ENCODE data around the gene ZFHX3.
"Not testable (repeated sequence)": the region's sequence is repeated elsewhere in the genome, so short reads cannot be mapped to it uniquely, and the experiment has no call there.

The ZFHX3 gene

DNA sequence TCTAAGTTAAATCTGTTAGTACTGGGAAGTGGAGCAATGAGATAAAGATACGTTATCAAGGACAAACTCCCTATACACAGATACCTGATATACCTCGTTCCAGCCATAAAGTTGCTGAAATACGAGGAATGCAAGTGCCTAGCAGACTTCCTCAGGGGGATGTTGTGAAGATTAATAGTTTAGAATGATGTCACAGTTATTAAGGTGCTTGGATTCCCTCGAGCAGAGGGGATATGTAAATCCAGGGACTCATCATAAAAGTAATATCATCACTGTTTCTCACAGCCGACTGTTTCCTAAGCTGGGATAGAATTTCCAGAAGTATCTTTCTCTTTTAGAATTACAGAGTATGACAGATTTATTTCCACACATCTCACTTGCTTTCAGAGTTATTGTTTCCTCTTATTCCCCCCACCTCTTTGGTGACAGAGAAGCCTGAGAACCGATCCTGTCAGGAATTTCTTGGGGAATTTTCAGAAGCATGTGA, 28.4 kb upstream of the ZFHX3 start:
- H2AFZ ChIP-seq (ENCODE audit: low read depth, low read length): no peak overlapping the region
- H3K36me3 ChIP-seq (replicated peaks; ENCODE audit: low read depth, low read length): no peaks in the 10 kb centered on the region
- TF ChIP-seq EZH2phosphoT487 (IDR thresholded peaks at IDR 0.05; ENCODE audit: low read depth): no peak
- TF ChIP-seq, protein P1, sequence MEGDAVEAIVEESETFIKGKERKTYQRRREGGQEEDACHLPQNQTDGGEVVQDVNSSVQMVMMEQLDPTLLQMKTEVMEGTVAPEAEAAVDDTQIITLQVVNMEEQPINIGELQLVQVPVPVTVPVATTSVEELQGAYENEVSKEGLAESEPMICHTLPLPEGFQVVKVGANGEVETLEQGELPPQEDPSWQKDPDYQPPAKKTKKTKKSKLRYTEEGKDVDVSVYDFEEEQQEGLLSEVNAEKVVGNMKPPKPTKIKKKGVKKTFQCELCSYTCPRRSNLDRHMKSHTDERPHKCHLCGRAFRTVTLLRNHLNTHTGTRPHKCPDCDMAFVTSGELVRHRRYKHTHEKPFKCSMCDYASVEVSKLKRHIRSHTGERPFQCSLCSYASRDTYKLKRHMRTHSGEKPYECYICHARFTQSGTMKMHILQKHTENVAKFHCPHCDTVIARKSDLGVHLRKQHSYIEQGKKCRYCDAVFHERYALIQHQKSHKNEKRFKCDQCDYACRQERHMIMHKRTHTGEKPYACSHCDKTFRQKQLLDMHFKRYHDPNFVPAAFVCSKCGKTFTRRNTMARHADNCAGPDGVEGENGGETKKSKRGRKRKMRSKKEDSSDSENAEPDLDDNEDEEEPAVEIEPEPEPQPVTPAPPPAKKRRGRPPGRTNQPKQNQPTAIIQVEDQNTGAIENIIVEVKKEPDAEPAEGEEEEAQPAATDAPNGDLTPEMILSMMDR (IDR thresholded peaks at IDR 0.05; ENCODE audit: low read depth, low read length): no peak
- no peaks in the 10 kb centered on the region for H3K9me3 ChIP-seq (ENCODE audit: insufficient read depth, low read length)
- no peak overlapping the region for H3K4me3 ChIP-seq (ENCODE audit: low read length)
- H4K20me1 ChIP-seq (ENCODE audit: insufficient read depth, low read length): no peaks in the 10 kb centered on the region
- no peaks in the 10 kb centered on the region for H3K79me2 ChIP-seq (ENCODE audit: low read length)
- no peak overlapping the region for H3K9ac ChIP-seq (ENCODE audit: low read length)
- no peak overlapping the region for H3K27ac ChIP-seq (ENCODE audit: low read length)
- peaks cover 3% of the 10 kb centered on the region; the same call in 1 of the 2 replicates for H3K4me1 ChIP-seq (ENCODE audit: low read length)
- H3K27me3 ChIP-seq (ENCODE audit: low read depth, low read length): peaks cover 4% of the 10 kb centered on the region; the same call in 1 of the 2 replicates
- no peak overlapping the region for H3K4me2 ChIP-seq (ENCODE audit: low read length)

GRCh38 chr16:73074382-73074781, 26.5 kb upstream of the ZFHX3 start:
- no peaks in the 10 kb centered on the region for H4K20me1 ChIP-seq (ENCODE audit: insufficient read depth, low read length)
- no peaks in the 10 kb centered on the region for H3K9me3 ChIP-seq (ENCODE audit: insufficient read depth, low read length)
- peaks cover 3% of the 10 kb centered on the region; the same call in 1 of the 2 replicates for H3K4me1 ChIP-seq (ENCODE audit: low read length)
- no peaks in the 10 kb centered on the region for H3K79me2 ChIP-seq (ENCODE audit: low read length)
- H3K27me3 ChIP-seq (ENCODE audit: low read depth, low read length): no peaks in the 10 kb centered on the region
- no peak overlapping the region for H3K27ac ChIP-seq (ENCODE audit: low read length)
- TF ChIP-seq, protein P1 (IDR thresholded peaks at IDR 0.05; ENCODE audit: low read depth, low read length): no peak
- TF ChIP-seq EZH2phosphoT487 (IDR thresholded peaks at IDR 0.05; ENCODE audit: low read depth): no peak
- H3K9ac ChIP-seq (ENCODE audit: low read length): no peak overlapping the region
- H3K4me3 ChIP-seq (ENCODE audit: low read length): no peak overlapping the region
- no peaks in the 10 kb centered on the region for H3K36me3 ChIP-seq (replicated peaks; ENCODE audit: low read depth, low read length)
- no peak overlapping the region for H2AFZ ChIP-seq (ENCODE audit: low read depth, low read length)
- H3K4me2 ChIP-seq (ENCODE audit: low read length): no peak overlapping the region

- not testable (repeated sequence) for H2AFZ ChIP-seq (ENCODE audit: low read depth, low read length); H3K9me3 ChIP-seq (ENCODE audit: insufficient read depth, low read length); H3K4me1 ChIP-seq (ENCODE audit: low read length); H3K27ac ChIP-seq (ENCODE audit: low read length); H3K4me3 ChIP-seq (ENCODE audit: low read length); H3K36me3 ChIP-seq (replicated peaks; ENCODE audit: low read depth, low read length); H3K4me2 ChIP-seq (ENCODE audit: low read length); H3K9ac ChIP-seq (ENCODE audit: low read length); H4K20me1 ChIP-seq (ENCODE audit: insufficient read depth, low read length); H3K79me2 ChIP-seq (ENCODE audit: low read length); H3K27me3 ChIP-seq (ENCODE audit: low read depth, low read length)
Observed at GRCh38 chr16:73072051-73072450, 24.1 kb upstream of the ZFHX3 start.

- no peaks in the 10 kb centered on the region for H3K9me3 ChIP-seq (ENCODE audit: insufficient read depth, low read length)
- H3K4me1 ChIP-seq (ENCODE audit: low read length): peaks cover 2% of the 10 kb centered on the region; the same call in 1 of the 2 replicates
- H3K79me2 ChIP-seq (ENCODE audit: low read length): no peaks in the 10 kb centered on the region
- no peak overlapping the region for H3K9ac ChIP-seq (ENCODE audit: low read length)
- H3K27me3 ChIP-seq (ENCODE audit: low read depth, low read length): peaks cover 3% of the 10 kb centered on the region
- no peak overlapping the region for H3K4me2 ChIP-seq (ENCODE audit: low read length)
- H2AFZ ChIP-seq (ENCODE audit: low read depth, low read length): no peak overlapping the region
- no peak overlapping the region for H3K4me3 ChIP-seq (ENCODE audit: low read length)
- TF ChIP-seq EZH2phosphoT487 (IDR thresholded peaks at IDR 0.05; ENCODE audit: low read depth): no peak
- TF ChIP-seq, protein P1 (IDR thresholded peaks at IDR 0.05; ENCODE audit: low read depth, low read length): no peak
- no peaks in the 10 kb centered on the region for H3K36me3 ChIP-seq (replicated peaks; ENCODE audit: low read depth, low read length)
- no peaks in the 10 kb centered on the region for H4K20me1 ChIP-seq (ENCODE audit: insufficient read depth, low read length)
- no peak overlapping the region for H3K27ac ChIP-seq (ENCODE audit: low read length)
Observed at GRCh38 chr16:73071131-73071940, 23.4 kb upstream of the ZFHX3 start.
